ENCODE measurements around the gene PRCD. TPM values are rescaled to one million over a fixed set of nuclear protein-coding genes. Genes with fewer than 3 reads are reported as not detected.
"Not testable (repeated sequence)": the region's sequence is repeated elsewhere in the genome, so short reads cannot be mapped to it uniquely, and the experiment has no call there.

PRCD gene
- total and polyA plus RNA-seq, 2 donors from 2014 or later = 2.2 TPM; not detected in 1

DNA sequence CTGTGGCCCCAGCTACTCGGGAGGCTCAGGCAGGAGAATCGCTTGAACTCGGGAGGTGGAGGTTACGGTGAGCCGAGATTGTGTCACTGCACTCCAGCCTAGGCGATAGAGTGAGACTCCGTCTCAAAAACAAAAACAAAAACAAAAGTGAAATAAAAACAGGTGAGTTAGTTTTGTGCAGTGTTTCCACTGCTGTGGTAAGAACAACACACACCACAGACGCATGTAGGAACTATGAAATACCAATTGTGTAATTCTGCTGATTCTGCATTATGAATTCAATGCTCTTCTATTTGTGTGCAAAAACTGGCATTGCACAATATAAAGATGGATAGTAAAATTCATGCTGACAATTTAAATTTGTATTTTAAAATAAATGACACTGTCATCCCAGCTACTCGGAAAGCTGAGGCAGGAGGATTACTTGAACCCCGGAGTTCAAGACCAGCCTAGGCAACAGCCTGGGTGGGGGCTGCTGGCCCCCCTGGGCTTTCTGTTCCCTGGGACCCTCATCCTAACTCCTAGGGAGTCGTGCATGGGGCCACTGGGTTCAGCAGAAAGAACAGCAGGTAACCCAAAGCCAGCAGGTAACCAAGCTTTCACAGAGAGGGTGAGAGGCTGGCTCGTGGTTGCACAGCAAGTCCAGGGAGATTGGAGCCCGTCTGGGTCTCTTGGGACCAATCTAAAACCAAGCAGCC lies 28.0 kb upstream of the PRCD start:
- H3K27ac ChIP-seq (ENCODE audit: low read depth in 2 of 2, low read length in 2 of 2) = no peak overlapping the region
- peak in 1 of 5 donors; percentile 31 for DNase-seq
- intact Hi-C loops (cut with DNase I) = no loop called here

DNA sequence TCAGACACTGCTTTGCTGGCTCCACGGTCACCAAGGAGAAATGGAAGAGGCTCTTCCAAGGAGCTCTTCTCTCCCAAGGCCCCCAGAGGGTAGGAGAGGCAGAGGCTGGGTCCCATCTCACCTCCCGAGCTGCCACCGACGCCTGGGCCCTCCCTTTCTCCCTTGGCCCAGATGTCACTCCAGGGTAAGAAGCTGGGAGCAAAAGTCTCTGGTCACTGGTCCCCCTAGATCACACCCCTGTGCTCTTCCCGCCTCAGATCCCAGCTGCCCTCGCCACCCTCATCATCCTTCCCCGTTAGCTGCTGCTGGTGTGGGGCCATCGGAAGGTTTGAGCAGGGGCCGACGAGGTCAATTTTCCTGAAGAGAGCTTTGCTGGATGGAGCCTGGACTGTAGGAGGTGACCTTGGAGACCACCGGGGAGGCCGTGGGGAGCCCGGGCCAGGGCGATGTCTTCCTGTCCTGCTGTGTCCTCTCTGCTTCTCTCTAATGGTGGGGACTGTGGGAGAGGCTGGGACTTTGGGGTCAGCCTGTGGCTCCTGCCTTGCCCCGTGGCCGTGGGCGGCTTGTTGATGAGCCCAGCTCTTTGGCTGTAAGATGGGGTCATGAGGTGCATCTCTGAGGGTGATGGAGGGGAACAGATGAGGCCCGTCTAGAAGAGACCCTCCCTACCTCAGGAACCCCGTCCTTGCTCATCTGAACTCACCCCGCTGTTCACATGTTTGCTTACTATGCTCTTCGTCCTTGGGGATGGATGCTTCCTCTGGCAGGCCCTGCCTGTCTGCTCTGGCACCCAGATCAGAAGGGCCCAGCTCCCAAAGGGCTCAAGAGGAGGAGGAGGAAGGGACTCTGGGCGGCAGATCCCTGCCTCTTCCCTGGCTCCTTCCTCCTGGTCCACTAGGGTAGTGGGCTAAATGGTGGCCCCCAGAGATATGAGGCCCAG lies 27.2 kb upstream of the PRCD start:
- no peak for TF ChIP-seq CTCF (IDR thresholded peaks at IDR 0.05; ENCODE audit: borderline replicate concordance, extremely low read depth, insufficient read depth)
- Histone ChIP-seq H3K27me3 (ENCODE audit: control insufficient read depth, insufficient read depth, low read length) (no peaks in the 10 kb centered on the region), H3K4me3 (ENCODE audit: low read length in 3 of 3) (no peak overlapping the region), H3K9me3 (ENCODE audit: control insufficient read depth in 2 of 3, insufficient read depth in 1 of 3, low read length in 3 of 3) (no peaks in the 10 kb centered on the region), H3K36me3 (ENCODE audit: control insufficient read depth in 2 of 3, insufficient read depth in 3 of 3, low read length in 3 of 3) (no peaks in the 10 kb centered on the region), H3K4me1 (ENCODE audit: control insufficient read depth in 2 of 3, insufficient read depth in 2 of 3, low read depth in 1 of 3, low read length in 3 of 3) (peaks cover 0 to 2% (median 0%) of the 10 kb centered on the region in 3 donors), H3K9ac (ENCODE audit: low read length in 3 of 3) (no peak overlapping the region), H3K27ac (ENCODE audit: low read depth in 2 of 2, low read length in 2 of 2) (no peak overlapping the region)
- DNase-seq (peak in 1 of 5 donors; percentile 31), FAIRE-seq (no peak)
- intact Hi-C loops (cut with DNase I) = no loop called here

More for the DNA sequence above, 28.0 kb upstream of the PRCD start:
- no peak overlapping the region for H3K4me3 ChIP-seq (ENCODE audit: low read length in 3 of 3)
- no peaks in the 10 kb centered on the region for H3K9me3 ChIP-seq (ENCODE audit: control insufficient read depth in 2 of 3, insufficient read depth in 1 of 3, low read length in 3 of 3)
- TF ChIP-seq CTCF (IDR thresholded peaks at IDR 0.05; ENCODE audit: borderline replicate concordance, extremely low read depth, insufficient read depth) = no peak
- H3K36me3 ChIP-seq (ENCODE audit: control insufficient read depth in 2 of 3, insufficient read depth in 3 of 3, low read length in 3 of 3) = no peaks in the 10 kb centered on the region
- no peaks in the 10 kb centered on the region for H3K27me3 ChIP-seq (ENCODE audit: control insufficient read depth, insufficient read depth, low read length)
- FAIRE-seq = no peak
- H3K4me1 ChIP-seq (ENCODE audit: control insufficient read depth in 2 of 3, insufficient read depth in 2 of 3, low read depth in 1 of 3, low read length in 3 of 3) = peaks cover 0 to 2% (median 0%) of the 10 kb centered on the region in 3 donors
- no peak overlapping the region for H3K9ac ChIP-seq (ENCODE audit: low read length in 3 of 3)

DNA sequence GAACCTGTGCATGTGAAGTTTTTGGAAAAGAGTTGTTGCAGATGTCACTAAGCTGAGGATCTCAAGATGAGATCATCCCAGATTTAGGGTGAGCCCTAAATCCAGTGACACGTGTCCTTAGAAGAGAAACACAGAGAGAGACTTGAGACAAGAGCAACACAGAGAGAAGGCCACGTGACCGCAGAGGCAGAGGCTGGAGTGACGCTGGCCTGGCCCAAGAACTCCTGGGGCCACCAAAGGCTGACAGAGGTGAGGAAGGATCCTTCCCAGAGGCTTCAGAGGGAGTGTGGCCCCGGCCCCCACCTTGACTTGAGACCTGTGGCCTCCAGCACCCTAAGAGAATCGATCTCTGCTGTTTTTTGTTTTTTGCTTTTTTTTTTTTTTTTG lies 26.5 kb upstream of the PRCD start:
- intact Hi-C loops (cut with DNase I) = no loop called here
- no peak for TF ChIP-seq CTCF (IDR thresholded peaks at IDR 0.05; ENCODE audit: borderline replicate concordance, extremely low read depth, insufficient read depth)
- no peaks in the 10 kb centered on the region for H3K36me3 ChIP-seq (ENCODE audit: control insufficient read depth in 2 of 3, insufficient read depth in 3 of 3, low read length in 3 of 3)
- H3K4me1 ChIP-seq (ENCODE audit: control insufficient read depth in 2 of 3, insufficient read depth in 2 of 3, low read depth in 1 of 3, low read length in 3 of 3) = peaks cover 0 to 4% (median 2%) of the 10 kb centered on the region in 3 donors
- DNase-seq = no peak
- no peak overlapping the region for H3K27ac ChIP-seq (ENCODE audit: low read depth in 2 of 2, low read length in 2 of 2)
- no peaks in the 10 kb centered on the region for H3K9me3 ChIP-seq (ENCODE audit: control insufficient read depth in 2 of 3, insufficient read depth in 1 of 3, low read length in 3 of 3)
- no peak for FAIRE-seq
- no peaks in the 10 kb centered on the region for H3K27me3 ChIP-seq (ENCODE audit: control insufficient read depth, insufficient read depth, low read length)
- no peak overlapping the region for H3K4me3 ChIP-seq (ENCODE audit: low read length in 3 of 3)
- H3K9ac ChIP-seq (ENCODE audit: low read length in 3 of 3) = no peak overlapping the region

DNA sequence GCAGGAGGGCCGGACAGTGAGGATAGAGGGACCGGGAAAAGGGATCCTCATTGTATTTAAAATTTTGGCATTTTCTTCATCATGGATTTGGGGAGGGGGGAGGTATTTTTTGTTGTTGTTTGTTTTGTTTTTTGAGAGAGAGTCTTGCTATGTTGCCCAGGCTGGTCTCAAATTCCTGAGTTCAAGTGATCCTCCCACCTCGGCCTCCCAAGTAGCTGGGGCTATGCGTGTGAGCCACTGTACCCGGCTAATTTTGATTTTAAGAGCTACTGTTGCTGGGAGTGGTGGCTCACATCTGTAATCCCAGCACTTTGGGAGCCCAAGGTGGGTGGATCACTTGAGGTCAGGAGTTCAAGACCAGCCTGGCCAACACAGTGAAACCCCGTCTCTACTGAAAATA lies 25.5 kb upstream of the PRCD start:
- H3K36me3 ChIP-seq (ENCODE audit: control insufficient read depth in 2 of 3, insufficient read depth in 3 of 3, low read length in 3 of 3); intact Hi-C loops (cut with DNase I); H3K27ac ChIP-seq (ENCODE audit: low read depth in 2 of 2, low read length in 2 of 2); H3K4me1 ChIP-seq (ENCODE audit: control insufficient read depth in 2 of 3, insufficient read depth in 2 of 3, low read depth in 1 of 3, low read length in 3 of 3); H3K4me3 ChIP-seq (ENCODE audit: low read length in 3 of 3); DNase-seq; H3K9me3 ChIP-seq (ENCODE audit: control insufficient read depth in 2 of 3, insufficient read depth in 1 of 3, low read length in 3 of 3); FAIRE-seq; H3K9ac ChIP-seq (ENCODE audit: low read length in 3 of 3); H3K27me3 ChIP-seq (ENCODE audit: control insufficient read depth, insufficient read depth, low read length): not testable (repeated sequence)
